Neural cell (in vitro differentiated cells): ENCODE data around the gene PRRG2.

Source experiments
- EP300 ChIP-seq: fragments of 450-650 bp; conservative IDR thresholded peaks from 2 replicates; pipeline ENCODE4 v1.6.1; 2014; ENCODE audit warnings: antibody characterized with exemption, mild to moderate bottlenecking, moderate library complexity; ENCODE audit not compliant: poor library complexity, severe bottlenecking
- EZH2 ChIP-seq: fragments of 200-600, 300-800 bp; shearing (Covaris generic), sonication (generic); IDR thresholded peaks from 2 replicates; pipeline ENCODE4 v1.6.1; 2014; ENCODE audit warnings: antibody characterized with exemption, low read length, borderline replicate concordance, mild to moderate bottlenecking; ENCODE audit not compliant: insufficient read depth, poor library complexity, severe bottlenecking
- MXI1 ChIP-seq: fragments of 450-650 bp; conservative IDR thresholded peaks from 2 replicates; pipeline ENCODE4 v1.6.1; 2014; ENCODE audit warnings: antibody characterized with exemption, mild to moderate bottlenecking; ENCODE audit not compliant: poor library complexity, severe bottlenecking
- POLR2AphosphoS5 ChIP-seq: IDR thresholded peaks from 2 replicates; pipeline ENCODE4 v1.6.1; 2012
- RAD21 ChIP-seq: fragments of 450-650 bp; conservative IDR thresholded peaks from 2 replicates; pipeline ENCODE4 v1.6.1; 2014; ENCODE audit warnings: antibody characterized with exemption, mild to moderate bottlenecking, moderate library complexity
- TAF1 ChIP-seq: IDR thresholded peaks from 2 replicates; pipeline ENCODE4 v1.6.1; 2012; ENCODE audit warnings: low read depth
- TF ChIP-seq, protein P1 (sequence below): fragments of 450-650 bp; IDR thresholded peaks from 2 replicates; pipeline ENCODE4 v1.5.1; 2014; ENCODE audit warnings: antibody characterized with exemption, mild to moderate bottlenecking, moderate library complexity; ENCODE audit not compliant: poor library complexity, severe bottlenecking
- TF ChIP-seq, protein P2 (sequence below): IDR thresholded peaks from 2 replicates; pipeline ENCODE4 v1.6.1; 2012; ENCODE audit warnings: borderline replicate concordance

DNA sequence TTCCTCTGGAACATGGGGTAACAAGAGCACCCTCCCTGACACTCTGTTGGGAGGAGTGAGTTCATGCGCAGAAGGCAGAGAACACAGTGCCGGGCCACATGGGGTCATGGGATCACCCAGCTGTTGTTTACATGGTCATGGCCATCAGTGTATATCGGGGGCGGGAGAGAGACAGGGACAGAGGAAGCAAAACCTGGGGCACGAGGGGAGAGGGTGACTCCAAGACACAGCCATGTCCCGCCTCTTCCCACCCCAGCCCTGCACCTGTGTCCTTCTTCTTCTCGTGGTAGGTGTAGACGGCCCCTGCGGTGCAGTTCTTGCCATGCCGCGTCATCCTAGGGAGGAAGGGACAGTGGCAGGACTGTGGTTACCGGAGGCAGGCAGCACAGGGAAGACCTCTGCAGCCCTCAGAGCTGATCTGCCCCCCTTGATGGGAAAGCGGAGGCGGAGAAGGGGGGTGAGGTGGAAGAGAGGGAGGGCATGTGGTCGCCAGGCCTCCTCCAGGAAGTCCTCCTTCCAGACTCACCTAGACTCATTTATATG is 20.7 kb upstream of the PRRG2 start:
- TF ChIP-seq EP300 = no peak
- no peak for TF ChIP-seq POLR2AphosphoS5
- TF ChIP-seq, protein P1, sequence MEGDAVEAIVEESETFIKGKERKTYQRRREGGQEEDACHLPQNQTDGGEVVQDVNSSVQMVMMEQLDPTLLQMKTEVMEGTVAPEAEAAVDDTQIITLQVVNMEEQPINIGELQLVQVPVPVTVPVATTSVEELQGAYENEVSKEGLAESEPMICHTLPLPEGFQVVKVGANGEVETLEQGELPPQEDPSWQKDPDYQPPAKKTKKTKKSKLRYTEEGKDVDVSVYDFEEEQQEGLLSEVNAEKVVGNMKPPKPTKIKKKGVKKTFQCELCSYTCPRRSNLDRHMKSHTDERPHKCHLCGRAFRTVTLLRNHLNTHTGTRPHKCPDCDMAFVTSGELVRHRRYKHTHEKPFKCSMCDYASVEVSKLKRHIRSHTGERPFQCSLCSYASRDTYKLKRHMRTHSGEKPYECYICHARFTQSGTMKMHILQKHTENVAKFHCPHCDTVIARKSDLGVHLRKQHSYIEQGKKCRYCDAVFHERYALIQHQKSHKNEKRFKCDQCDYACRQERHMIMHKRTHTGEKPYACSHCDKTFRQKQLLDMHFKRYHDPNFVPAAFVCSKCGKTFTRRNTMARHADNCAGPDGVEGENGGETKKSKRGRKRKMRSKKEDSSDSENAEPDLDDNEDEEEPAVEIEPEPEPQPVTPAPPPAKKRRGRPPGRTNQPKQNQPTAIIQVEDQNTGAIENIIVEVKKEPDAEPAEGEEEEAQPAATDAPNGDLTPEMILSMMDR = no peak
- TF ChIP-seq, protein P2, sequence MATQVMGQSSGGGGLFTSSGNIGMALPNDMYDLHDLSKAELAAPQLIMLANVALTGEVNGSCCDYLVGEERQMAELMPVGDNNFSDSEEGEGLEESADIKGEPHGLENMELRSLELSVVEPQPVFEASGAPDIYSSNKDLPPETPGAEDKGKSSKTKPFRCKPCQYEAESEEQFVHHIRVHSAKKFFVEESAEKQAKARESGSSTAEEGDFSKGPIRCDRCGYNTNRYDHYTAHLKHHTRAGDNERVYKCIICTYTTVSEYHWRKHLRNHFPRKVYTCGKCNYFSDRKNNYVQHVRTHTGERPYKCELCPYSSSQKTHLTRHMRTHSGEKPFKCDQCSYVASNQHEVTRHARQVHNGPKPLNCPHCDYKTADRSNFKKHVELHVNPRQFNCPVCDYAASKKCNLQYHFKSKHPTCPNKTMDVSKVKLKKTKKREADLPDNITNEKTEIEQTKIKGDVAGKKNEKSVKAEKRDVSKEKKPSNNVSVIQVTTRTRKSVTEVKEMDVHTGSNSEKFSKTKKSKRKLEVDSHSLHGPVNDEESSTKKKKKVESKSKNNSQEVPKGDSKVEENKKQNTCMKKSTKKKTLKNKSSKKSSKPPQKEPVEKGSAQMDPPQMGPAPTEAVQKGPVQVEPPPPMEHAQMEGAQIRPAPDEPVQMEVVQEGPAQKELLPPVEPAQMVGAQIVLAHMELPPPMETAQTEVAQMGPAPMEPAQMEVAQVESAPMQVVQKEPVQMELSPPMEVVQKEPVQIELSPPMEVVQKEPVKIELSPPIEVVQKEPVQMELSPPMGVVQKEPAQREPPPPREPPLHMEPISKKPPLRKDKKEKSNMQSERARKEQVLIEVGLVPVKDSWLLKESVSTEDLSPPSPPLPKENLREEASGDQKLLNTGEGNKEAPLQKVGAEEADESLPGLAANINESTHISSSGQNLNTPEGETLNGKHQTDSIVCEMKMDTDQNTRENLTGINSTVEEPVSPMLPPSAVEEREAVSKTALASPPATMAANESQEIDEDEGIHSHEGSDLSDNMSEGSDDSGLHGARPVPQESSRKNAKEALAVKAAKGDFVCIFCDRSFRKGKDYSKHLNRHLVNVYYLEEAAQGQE = no peak
- no peak for TF ChIP-seq RAD21
- TF ChIP-seq EZH2 = no peak
- no peak for TF ChIP-seq MXI1
- TF ChIP-seq TAF1 = no peak
